HEK293 (cell line): ENCODE data around the gene C2CD4A.

Experiments used
- KLF16 ChIP-seq: fragments of 450-650 bp; formaldehyde crosslinking; IDR thresholded peaks from 2 replicates; pipeline ENCODE4 v1.5.1; 2017; ENCODE audit warnings: missing biosample characterization, missing genetic modification characterization
- REST ChIP-seq: fragments of 450-650 bp; formaldehyde crosslinking; IDR thresholded peaks from 2 replicates; pipeline ENCODE4 v1.5.1; 2016; ENCODE audit warnings: missing biosample characterization, missing genetic modification characterization
- ZNF133 ChIP-seq: fragments of 450-650 bp; formaldehyde crosslinking; IDR thresholded peaks from 2 replicates; pipeline ENCODE4 v1.5.1; 2016; ENCODE audit warnings: missing biosample characterization, missing genetic modification characterization
- ZNF140 ChIP-seq: fragments of 450-650 bp; formaldehyde crosslinking; IDR thresholded peaks from 2 replicates; pipeline ENCODE4 v1.5.1; 2016; ENCODE audit warnings: missing biosample characterization, missing genetic modification characterization
- ZNF335 ChIP-seq: fragments of 450-650 bp; formaldehyde crosslinking; conservative IDR thresholded peaks from 2 replicates; pipeline ENCODE4 v1.5.1; 2016; ENCODE audit warnings: missing biosample characterization, missing genetic modification characterization
- ZNF341 ChIP-seq: fragments of 450-650 bp; formaldehyde crosslinking; IDR thresholded peaks from 2 replicates; pipeline ENCODE4; 2016; ENCODE audit warnings: low read depth, missing biosample characterization, missing genetic modification characterization
- ZNF366 ChIP-seq: fragments of 450-650 bp; formaldehyde crosslinking; conservative IDR thresholded peaks from 2 replicates; pipeline ENCODE4 v1.5.1; 2016; ENCODE audit warnings: missing biosample characterization, missing genetic modification characterization
- ZNF777 ChIP-seq: fragments of 450-650 bp; formaldehyde crosslinking; IDR thresholded peaks from 2 replicates; pipeline ENCODE4 v1.5.1; 2017; ENCODE audit warnings: missing biosample characterization, missing genetic modification characterization, borderline replicate concordance
- TF ChIP-seq, protein P1 (sequence below): fragments of 450-650 bp; formaldehyde crosslinking; IDR thresholded peaks from 2 replicates; pipeline ENCODE4 v1.5.1; 2016; ENCODE audit warnings: missing biosample characterization, missing genetic modification characterization, borderline replicate concordance
- TF ChIP-seq, protein P2 (sequence below): fragments of 450-650 bp; formaldehyde crosslinking; IDR thresholded peaks from 2 replicates; pipeline ENCODE4 v1.5.1; 2016; ENCODE audit warnings: missing biosample characterization, missing genetic modification characterization
- TF ChIP-seq, protein P3 (sequence below): fragments of 450-650 bp; formaldehyde crosslinking; IDR thresholded peaks from 2 replicates; pipeline ENCODE4 v1.5.1; 2016; ENCODE audit warnings: missing biosample characterization, missing genetic modification characterization

GRCh38 chr15:62047282-62047827 lies 19.4 kb upstream of the C2CD4A start:
- TF ChIP-seq ZNF133 (tag by site-specific recombination) (no peak), KLF16 (tag by site-specific recombination) (no peak), ZNF341 (tag by site-specific recombination) (no peak), ZNF335 (no peak), REST (no peak), ZNF777 (tag by site-specific recombination) (no peak), ZNF140 (tag by site-specific recombination) (no peak), ZNF366 (tag by site-specific recombination) (no peak)
- TF ChIP-seq, protein P1, sequence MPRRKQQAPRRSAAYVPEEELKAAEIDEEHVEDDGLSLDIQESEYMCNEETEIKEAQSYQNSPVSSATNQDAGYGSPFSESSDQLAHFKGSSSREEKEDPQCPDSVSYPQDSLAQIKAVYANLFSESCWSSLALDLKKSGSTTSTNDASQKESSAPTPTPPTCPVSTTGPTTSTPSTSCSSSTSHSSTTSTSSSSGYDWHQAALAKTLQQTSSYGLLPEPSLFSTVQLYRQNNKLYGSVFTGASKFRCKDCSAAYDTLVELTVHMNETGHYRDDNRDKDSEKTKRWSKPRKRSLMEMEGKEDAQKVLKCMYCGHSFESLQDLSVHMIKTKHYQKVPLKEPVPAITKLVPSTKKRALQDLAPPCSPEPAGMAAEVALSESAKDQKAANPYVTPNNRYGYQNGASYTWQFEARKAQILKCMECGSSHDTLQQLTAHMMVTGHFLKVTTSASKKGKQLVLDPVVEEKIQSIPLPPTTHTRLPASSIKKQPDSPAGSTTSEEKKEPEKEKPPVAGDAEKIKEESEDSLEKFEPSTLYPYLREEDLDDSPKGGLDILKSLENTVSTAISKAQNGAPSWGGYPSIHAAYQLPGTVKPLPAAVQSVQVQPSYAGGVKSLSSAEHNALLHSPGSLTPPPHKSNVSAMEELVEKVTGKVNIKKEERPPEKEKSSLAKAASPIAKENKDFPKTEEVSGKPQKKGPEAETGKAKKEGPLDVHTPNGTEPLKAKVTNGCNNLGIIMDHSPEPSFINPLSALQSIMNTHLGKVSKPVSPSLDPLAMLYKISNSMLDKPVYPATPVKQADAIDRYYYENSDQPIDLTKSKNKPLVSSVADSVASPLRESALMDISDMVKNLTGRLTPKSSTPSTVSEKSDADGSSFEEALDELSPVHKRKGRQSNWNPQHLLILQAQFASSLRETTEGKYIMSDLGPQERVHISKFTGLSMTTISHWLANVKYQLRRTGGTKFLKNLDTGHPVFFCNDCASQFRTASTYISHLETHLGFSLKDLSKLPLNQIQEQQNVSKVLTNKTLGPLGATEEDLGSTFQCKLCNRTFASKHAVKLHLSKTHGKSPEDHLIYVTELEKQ (tag by site-specific recombination) = no peak
- TF ChIP-seq, protein P2, sequence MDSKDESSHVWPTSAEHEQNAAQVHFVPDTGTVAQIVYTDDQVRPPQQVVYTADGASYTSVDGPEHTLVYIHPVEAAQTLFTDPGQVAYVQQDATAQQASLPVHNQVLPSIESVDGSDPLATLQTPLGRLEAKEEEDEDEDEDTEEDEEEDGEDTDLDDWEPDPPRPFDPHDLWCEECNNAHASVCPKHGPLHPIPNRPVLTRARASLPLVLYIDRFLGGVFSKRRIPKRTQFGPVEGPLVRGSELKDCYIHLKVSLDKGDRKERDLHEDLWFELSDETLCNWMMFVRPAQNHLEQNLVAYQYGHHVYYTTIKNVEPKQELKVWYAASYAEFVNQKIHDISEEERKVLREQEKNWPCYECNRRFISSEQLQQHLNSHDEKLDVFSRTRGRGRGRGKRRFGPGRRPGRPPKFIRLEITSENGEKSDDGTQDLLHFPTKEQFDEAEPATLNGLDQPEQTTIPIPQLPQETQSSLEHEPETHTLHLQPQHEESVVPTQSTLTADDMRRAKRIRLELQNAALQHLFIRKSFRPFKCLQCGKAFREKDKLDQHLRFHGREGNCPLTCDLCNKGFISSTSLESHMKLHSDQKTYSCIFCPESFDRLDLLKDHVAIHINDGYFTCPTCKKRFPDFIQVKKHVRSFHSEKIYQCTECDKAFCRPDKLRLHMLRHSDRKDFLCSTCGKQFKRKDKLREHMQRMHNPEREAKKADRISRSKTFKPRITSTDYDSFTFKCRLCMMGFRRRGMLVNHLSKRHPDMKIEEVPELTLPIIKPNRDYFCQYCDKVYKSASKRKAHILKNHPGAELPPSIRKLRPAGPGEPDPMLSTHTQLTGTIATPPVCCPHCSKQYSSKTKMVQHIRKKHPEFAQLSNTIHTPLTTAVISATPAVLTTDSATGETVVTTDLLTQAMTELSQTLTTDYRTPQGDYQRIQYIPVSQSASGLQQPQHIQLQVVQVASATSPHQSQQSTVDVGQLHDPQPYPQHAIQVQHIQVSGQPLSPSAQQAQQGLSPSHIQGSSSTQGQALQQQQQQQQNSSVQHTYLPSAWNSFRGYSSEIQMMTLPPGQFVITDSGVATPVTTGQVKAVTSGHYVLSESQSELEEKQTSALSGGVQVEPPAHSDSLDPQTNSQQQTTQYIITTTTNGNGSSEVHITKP = no peak
- TF ChIP-seq, protein P3, sequence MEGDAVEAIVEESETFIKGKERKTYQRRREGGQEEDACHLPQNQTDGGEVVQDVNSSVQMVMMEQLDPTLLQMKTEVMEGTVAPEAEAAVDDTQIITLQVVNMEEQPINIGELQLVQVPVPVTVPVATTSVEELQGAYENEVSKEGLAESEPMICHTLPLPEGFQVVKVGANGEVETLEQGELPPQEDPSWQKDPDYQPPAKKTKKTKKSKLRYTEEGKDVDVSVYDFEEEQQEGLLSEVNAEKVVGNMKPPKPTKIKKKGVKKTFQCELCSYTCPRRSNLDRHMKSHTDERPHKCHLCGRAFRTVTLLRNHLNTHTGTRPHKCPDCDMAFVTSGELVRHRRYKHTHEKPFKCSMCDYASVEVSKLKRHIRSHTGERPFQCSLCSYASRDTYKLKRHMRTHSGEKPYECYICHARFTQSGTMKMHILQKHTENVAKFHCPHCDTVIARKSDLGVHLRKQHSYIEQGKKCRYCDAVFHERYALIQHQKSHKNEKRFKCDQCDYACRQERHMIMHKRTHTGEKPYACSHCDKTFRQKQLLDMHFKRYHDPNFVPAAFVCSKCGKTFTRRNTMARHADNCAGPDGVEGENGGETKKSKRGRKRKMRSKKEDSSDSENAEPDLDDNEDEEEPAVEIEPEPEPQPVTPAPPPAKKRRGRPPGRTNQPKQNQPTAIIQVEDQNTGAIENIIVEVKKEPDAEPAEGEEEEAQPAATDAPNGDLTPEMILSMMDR (tag by site-specific recombination) = no peak
